HL-60 (cell line): ENCODE results near the gene ATL2.

Experiments used
- DNase-seq, 2 experiments: peaks; one replicate each; pipeline ENCODE4 v3.0.0-alpha.2; 2010 to 2020; ENCODE audit warnings: low read depth in 1 of 2, low spot score in 1 of 2
- H3K27ac ChIP-seq: fragments of 250-450 bp; sonication (Bioruptor Pico); replicated peaks from 2 replicates; pipeline ENCODE4 v1.5.1; 2020; ENCODE audit warnings: mild to moderate bottlenecking, moderate library complexity
- H3K27me3 ChIP-seq: fragments of 250-450 bp; sonication (Bioruptor Pico); 2 replicates; pipeline ENCODE4 v1.5.1; 2021; ENCODE audit warnings: mild to moderate bottlenecking, moderate library complexity; ENCODE audit not compliant: insufficient read depth, poor library complexity, severe bottlenecking
- H3K4me3 ChIP-seq: replicated peaks from 2 replicates; pipeline ENCODE4 v1.5.1; 2011; ENCODE audit warnings: mild to moderate bottlenecking, control low read depth, low read length; ENCODE audit not compliant: insufficient read depth
- CTCF ChIP-seq: IDR thresholded peaks from one replicate; pipeline ENCODE4 v1.5.1; 2011; ENCODE audit warnings: low read length, control low read depth, inconsistent platforms; ENCODE audit not compliant: insufficient read depth
- GABPA ChIP-seq: IDR thresholded peaks from 2 replicates; pipeline ENCODE4 v1.6.1; 2012; ENCODE audit warnings: low read depth
- POLR2AphosphoS5 ChIP-seq: IDR thresholded peaks from 2 replicates; pipeline ENCODE4 v1.6.1; 2012; ENCODE audit warnings: low read depth
- REST ChIP-seq: IDR thresholded peaks from 2 replicates; pipeline ENCODE4 v1.6.1; 2012; ENCODE audit warnings: low read depth; ENCODE audit not compliant: insufficient replicate concordance
- SPI1 ChIP-seq: IDR thresholded peaks from 2 replicates; pipeline ENCODE4 v1.6.1; 2012; ENCODE audit warnings: low read depth, mild to moderate bottlenecking, borderline replicate concordance

Gene ATL2

GRCh38 chr2:38256610-38257009 lies 120.5 kb downstream of the ATL2 start:
- no peak overlapping the region for H3K27ac ChIP-seq
- no peak overlapping the region for H3K4me3 ChIP-seq
- no peak for DNase-seq
- TF ChIP-seq POLR2AphosphoS5 (no peak), SPI1 (no peak), REST (no peak), CTCF (no peak), GABPA (no peak)
- no peaks in the 10 kb centered on the region for H3K27me3 ChIP-seq

- Histone ChIP-seq H3K4me3 (no peak overlapping the region), H3K27ac (no peak overlapping the region), H3K27me3 (no peaks in the 10 kb centered on the region)
- no peak for DNase-seq
- TF ChIP-seq POLR2AphosphoS5 (no peak), SPI1 (no peak), GABPA (no peak), REST (no peak), CTCF (no peak)
Observed at GRCh38 chr2:38255211-38255610, 121.9 kb downstream of the ATL2 start.

- no peak for DNase-seq
- no peak overlapping the region for H3K27ac ChIP-seq
- no peak overlapping the region for H3K4me3 ChIP-seq
- H3K27me3 ChIP-seq = no peaks in the 10 kb centered on the region
- TF ChIP-seq POLR2AphosphoS5 (no peak), CTCF (no peak), GABPA (no peak), SPI1 (no peak), REST (no peak)
Observed at GRCh38 chr2:38254796-38255195, 122.3 kb downstream of the ATL2 start.
